HG02970 (cell line): ENCODE data around the gene ST3GAL3.

Experiments
- ATAC-seq: cut with Tn5 transposase; IDR thresholded peaks from one replicate; pipeline ENCODE4 v1.9.1; 2021; ENCODE audit warnings: mild to moderate bottlenecking, moderate library complexity, moderate number of reproducible peaks; ENCODE audit not compliant: unreplicated experiment, low FRiP score

The ST3GAL3 gene

GRCh38 chr1:43783096-43783670, 75.8 kb downstream of the ST3GAL3 start:
- ATAC-seq, result no peak

GRCh38 chr1:43783671-43784205, 76.4 kb downstream of the ST3GAL3 start:
- ATAC-seq, result no peak

- ATAC-seq, result no peak
Observed at GRCh38 chr1:43786201-43786958, 79.0 kb downstream of the ST3GAL3 start.

- ATAC-seq, result no peak
Observed at GRCh38 chr1:43786960-43787359, 79.6 kb downstream of the ST3GAL3 start.

GRCh38 chr1:43789604-43790550, 82.5 kb downstream of the ST3GAL3 start:
- ATAC-seq, result no peak

GRCh38 chr1:43791243-43791642, 83.9 kb downstream of the ST3GAL3 start:
- ATAC-seq, result no peak

GRCh38 chr1:43796111-43796581, 88.8 kb downstream of the ST3GAL3 start:
- no peak for ATAC-seq

GRCh38 chr1:43797891-43798290, 90.6 kb downstream of the ST3GAL3 start:
- no peak for ATAC-seq

- no peak for ATAC-seq
Observed at GRCh38 chr1:43799656-43800635, 92.6 kb downstream of the ST3GAL3 start.

- no peak for ATAC-seq
Observed at GRCh38 chr1:43800771-43801170, 93.4 kb downstream of the ST3GAL3 start.

- ATAC-seq, result no peak
Observed at GRCh38 chr1:43801203-43801602, 93.9 kb downstream of the ST3GAL3 start.

GRCh38 chr1:43802356-43802980, 95.1 kb downstream of the ST3GAL3 start:
- no peak for ATAC-seq

- ATAC-seq, result no peak
Observed at GRCh38 chr1:43803105-43803504, 95.8 kb downstream of the ST3GAL3 start.

- no peak for ATAC-seq
Observed at GRCh38 chr1:43803646-43804045, 96.3 kb downstream of the ST3GAL3 start.

- no peak for ATAC-seq
Observed at GRCh38 chr1:43804569-43804968, 97.2 kb downstream of the ST3GAL3 start.

- no peak for ATAC-seq
Observed at GRCh38 chr1:43805340-43805739, 98.0 kb downstream of the ST3GAL3 start.

GRCh38 chr1:43806183-43806582, 98.8 kb downstream of the ST3GAL3 start:
- no peak for ATAC-seq

- no peak for ATAC-seq
Observed at GRCh38 chr1:43809097-43809673, 101.8 kb downstream of the ST3GAL3 start.

- no peak for ATAC-seq
Observed at GRCh38 chr1:43812579-43812978, 105.2 kb downstream of the ST3GAL3 start.
